Measurements from ENCODE around the gene ANXA4.
A peak's percentile ranks its signal among the peaks of the same experiment; 100 is the strongest.

Gene ANXA4

GRCh38 chr2:69781321-69782248 is 39.7 kb downstream of the ANXA4 start:
- no peak overlapping the region for H3K4me3 ChIP-seq (ENCODE audit: low read depth, low read length)
- no peak overlapping the region for H3K27ac ChIP-seq (ENCODE audit: low read depth, low read length)
- H3K9ac ChIP-seq (ENCODE audit: low read depth, low read length), result no peak overlapping the region
- no peaks in the 10 kb centered on the region for H3K36me3 ChIP-seq (ENCODE audit: control insufficient read depth, insufficient read depth, low read length)
- H3K27me3 ChIP-seq (ENCODE audit: control insufficient read depth, insufficient read depth, low read length), result no peaks in the 10 kb centered on the region
- peaks cover 32% of the 10 kb centered on the region for H3K4me1 ChIP-seq (ENCODE audit: control insufficient read depth, insufficient read depth, low read length)
- no peaks in the 10 kb centered on the region for H3K9me3 ChIP-seq (ENCODE audit: control insufficient read depth, insufficient read depth, low read length)

GRCh38 chr2:69784228-69784627 is 42.3 kb downstream of the ANXA4 start:
- Histone ChIP-seq H3K4me3 (ENCODE audit: low read depth, low read length) (no peak overlapping the region), H3K27ac (ENCODE audit: low read depth, low read length) (no peak overlapping the region), H3K9ac (ENCODE audit: low read depth, low read length) (no peak overlapping the region), H3K9me3 (ENCODE audit: control insufficient read depth, insufficient read depth, low read length) (no peaks in the 10 kb centered on the region), H3K4me1 (ENCODE audit: control insufficient read depth, insufficient read depth, low read length) (peaks cover 20% of the 10 kb centered on the region), H3K36me3 (ENCODE audit: control insufficient read depth, insufficient read depth, low read length) (no peaks in the 10 kb centered on the region), H3K27me3 (ENCODE audit: control insufficient read depth, insufficient read depth, low read length) (no peaks in the 10 kb centered on the region)

DNA sequence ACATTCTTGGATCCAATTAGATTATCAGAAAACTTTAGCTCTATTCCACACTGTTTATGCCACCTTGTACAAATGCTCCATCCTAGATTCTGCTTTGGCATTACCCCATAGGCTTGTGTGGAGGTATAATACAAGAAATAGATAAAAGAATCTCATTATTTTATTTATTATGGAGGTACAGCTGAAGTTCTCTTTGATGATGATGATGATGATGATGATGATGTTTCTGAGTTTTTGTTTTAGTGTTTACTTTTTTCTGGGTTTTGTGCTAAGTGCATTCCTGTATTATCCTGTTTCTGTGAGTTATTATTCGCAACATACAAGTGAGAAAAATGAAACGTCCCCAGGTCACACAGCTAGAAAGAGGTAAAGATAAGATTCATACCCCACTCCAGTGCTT is 43.4 kb downstream of the ANXA4 start:
- Histone ChIP-seq H3K27me3 (ENCODE audit: control insufficient read depth, insufficient read depth, low read length) (no peaks in the 10 kb centered on the region), H3K27ac (ENCODE audit: low read depth, low read length) (no peak overlapping the region), H3K36me3 (ENCODE audit: control insufficient read depth, insufficient read depth, low read length) (no peaks in the 10 kb centered on the region), H3K9me3 (ENCODE audit: control insufficient read depth, insufficient read depth, low read length) (no peaks in the 10 kb centered on the region), H3K4me3 (ENCODE audit: low read depth, low read length) (no peak overlapping the region), H3K4me1 (ENCODE audit: control insufficient read depth, insufficient read depth, low read length) (peaks cover 31% of the 10 kb centered on the region), H3K9ac (ENCODE audit: low read depth, low read length) (no peak overlapping the region)

DNA sequence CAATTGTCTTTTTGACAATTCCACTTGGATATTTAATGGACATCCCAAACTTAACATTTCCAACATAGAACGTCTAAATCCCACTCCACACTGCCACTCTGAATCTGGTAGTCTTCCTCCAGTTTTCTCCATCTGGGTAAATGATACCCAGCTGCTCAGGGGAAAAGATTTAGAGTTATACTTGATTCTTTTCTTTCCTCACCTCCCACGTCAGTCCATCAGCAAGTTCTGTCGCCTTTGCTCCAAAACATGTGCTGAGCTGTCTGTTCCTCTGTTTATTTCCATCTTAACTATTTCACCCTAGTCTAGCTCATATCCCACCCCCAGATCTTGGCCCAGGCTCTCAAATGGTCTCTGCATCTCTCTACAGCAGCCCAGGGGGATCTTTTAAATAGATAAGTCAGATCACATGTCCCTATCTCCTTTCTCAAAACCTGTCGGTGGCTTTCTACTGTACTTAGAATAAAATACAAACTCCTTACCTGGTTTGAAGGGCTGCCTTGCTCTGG is 44.2 kb downstream of the ANXA4 start:
- Histone ChIP-seq H3K4me3 (ENCODE audit: low read depth, low read length) (no peak overlapping the region), H3K27me3 (ENCODE audit: control insufficient read depth, insufficient read depth, low read length) (no peaks in the 10 kb centered on the region), H3K4me1 (ENCODE audit: control insufficient read depth, insufficient read depth, low read length) (peaks cover 28% of the 10 kb centered on the region), H3K9ac (ENCODE audit: low read depth, low read length) (no peak overlapping the region), H3K9me3 (ENCODE audit: control insufficient read depth, insufficient read depth, low read length) (no peaks in the 10 kb centered on the region), H3K36me3 (ENCODE audit: control insufficient read depth, insufficient read depth, low read length) (no peaks in the 10 kb centered on the region), H3K27ac (ENCODE audit: low read depth, low read length) (no peak overlapping the region)

GRCh38 chr2:69789175-69789721 is 47.3 kb downstream of the ANXA4 start:
- Histone ChIP-seq H3K4me3 (ENCODE audit: low read depth, low read length) (no peak overlapping the region), H3K4me1 (ENCODE audit: control insufficient read depth, insufficient read depth, low read length) (peaks cover 26% of the 10 kb centered on the region), H3K27me3 (ENCODE audit: control insufficient read depth, insufficient read depth, low read length) (no peaks in the 10 kb centered on the region), H3K9ac (ENCODE audit: low read depth, low read length) (no peak overlapping the region), H3K9me3 (ENCODE audit: control insufficient read depth, insufficient read depth, low read length) (no peaks in the 10 kb centered on the region), H3K27ac (ENCODE audit: low read depth, low read length) (peak overlapping the region; percentile 55), H3K36me3 (ENCODE audit: control insufficient read depth, insufficient read depth, low read length) (no peaks in the 10 kb centered on the region)

GRCh38 chr2:69789772-69790600 is 48.1 kb downstream of the ANXA4 start:
- H3K4me3 ChIP-seq (ENCODE audit: low read depth, low read length), result no peak overlapping the region
- no peaks in the 10 kb centered on the region for H3K9me3 ChIP-seq (ENCODE audit: control insufficient read depth, insufficient read depth, low read length)
- no peaks in the 10 kb centered on the region for H3K27me3 ChIP-seq (ENCODE audit: control insufficient read depth, insufficient read depth, low read length)
- peak overlapping the region; percentile 55 for H3K27ac ChIP-seq (ENCODE audit: low read depth, low read length)
- peak overlapping the region; percentile 22; the same call in 1 of the 2 replicates for H3K9ac ChIP-seq (ENCODE audit: low read depth, low read length)
- H3K4me1 ChIP-seq (ENCODE audit: control insufficient read depth, insufficient read depth, low read length), result peaks cover 26% of the 10 kb centered on the region
- H3K36me3 ChIP-seq (ENCODE audit: control insufficient read depth, insufficient read depth, low read length), result no peaks in the 10 kb centered on the region

GRCh38 chr2:69790601-69790959 is 48.6 kb downstream of the ANXA4 start:
- no peak overlapping the region for H3K27ac ChIP-seq (ENCODE audit: low read depth, low read length)
- H3K9me3 ChIP-seq (ENCODE audit: control insufficient read depth, insufficient read depth, low read length), result no peaks in the 10 kb centered on the region
- no peaks in the 10 kb centered on the region for H3K27me3 ChIP-seq (ENCODE audit: control insufficient read depth, insufficient read depth, low read length)
- no peak overlapping the region for H3K4me3 ChIP-seq (ENCODE audit: low read depth, low read length)
- no peak overlapping the region for H3K9ac ChIP-seq (ENCODE audit: low read depth, low read length)
- H3K4me1 ChIP-seq (ENCODE audit: control insufficient read depth, insufficient read depth, low read length), result peaks cover 26% of the 10 kb centered on the region
- no peaks in the 10 kb centered on the region for H3K36me3 ChIP-seq (ENCODE audit: control insufficient read depth, insufficient read depth, low read length)

DNA sequence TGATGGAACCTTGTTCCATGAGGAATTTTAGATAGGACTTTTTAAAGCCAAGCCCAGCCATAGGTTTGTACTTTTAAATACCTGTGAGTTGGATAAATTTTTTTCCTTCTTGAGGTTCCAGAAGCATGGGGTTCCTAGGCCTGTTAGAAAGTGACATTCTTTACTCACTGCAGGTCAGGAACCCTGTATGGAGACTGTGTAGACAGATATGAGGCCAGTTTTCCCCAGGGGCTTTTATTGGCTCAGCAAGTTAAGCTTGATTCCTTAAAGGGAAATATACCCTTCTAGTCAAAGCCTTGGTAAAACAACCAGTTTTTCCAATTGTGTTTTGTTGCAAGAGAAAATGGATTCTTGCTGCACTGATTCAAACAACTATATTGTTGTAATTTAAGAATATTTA is 49.1 kb downstream of the ANXA4 start:
- H3K4me1 ChIP-seq (ENCODE audit: control insufficient read depth, insufficient read depth, low read length), result peaks cover 26% of the 10 kb centered on the region
- H3K27me3 ChIP-seq (ENCODE audit: control insufficient read depth, insufficient read depth, low read length), result no peaks in the 10 kb centered on the region
- peak overlapping the region; percentile 1 for H3K27ac ChIP-seq (ENCODE audit: low read depth, low read length)
- no peak overlapping the region for H3K4me3 ChIP-seq (ENCODE audit: low read depth, low read length)
- H3K9me3 ChIP-seq (ENCODE audit: control insufficient read depth, insufficient read depth, low read length), result no peaks in the 10 kb centered on the region
- H3K9ac ChIP-seq (ENCODE audit: low read depth, low read length), result no peak overlapping the region
- H3K36me3 ChIP-seq (ENCODE audit: control insufficient read depth, insufficient read depth, low read length), result no peaks in the 10 kb centered on the region

DNA sequence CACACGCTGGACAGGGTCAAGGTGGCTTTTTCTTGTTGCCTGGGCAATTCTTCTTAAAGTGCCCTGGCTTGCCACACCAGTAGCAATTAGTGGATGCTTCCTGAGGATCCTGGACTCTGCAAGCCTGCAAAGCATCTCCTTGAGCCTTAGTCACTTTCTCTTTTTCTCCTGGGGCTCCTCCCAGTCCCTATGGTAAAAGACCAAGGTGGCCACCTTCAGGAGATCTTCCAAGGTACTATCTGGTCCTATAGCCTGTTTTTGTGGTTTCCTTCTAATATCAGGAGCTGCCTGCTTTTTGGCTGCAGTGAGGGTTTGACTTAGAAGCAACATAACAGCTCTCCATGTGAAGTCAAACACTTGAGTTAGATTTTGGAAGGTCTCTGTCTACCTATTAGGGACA is 54.2 kb downstream of the ANXA4 start:
- no peak overlapping the region for H3K4me3 ChIP-seq (ENCODE audit: low read depth, low read length)
- H3K27ac ChIP-seq (ENCODE audit: low read depth, low read length), result no peak overlapping the region
- H3K27me3 ChIP-seq (ENCODE audit: control insufficient read depth, insufficient read depth, low read length), result no peaks in the 10 kb centered on the region
- no peaks in the 10 kb centered on the region for H3K9me3 ChIP-seq (ENCODE audit: control insufficient read depth, insufficient read depth, low read length)
- no peaks in the 10 kb centered on the region for H3K36me3 ChIP-seq (ENCODE audit: control insufficient read depth, insufficient read depth, low read length)
- H3K9ac ChIP-seq (ENCODE audit: low read depth, low read length), result no peak overlapping the region
- peaks cover 16% of the 10 kb centered on the region for H3K4me1 ChIP-seq (ENCODE audit: control insufficient read depth, insufficient read depth, low read length)

DNA sequence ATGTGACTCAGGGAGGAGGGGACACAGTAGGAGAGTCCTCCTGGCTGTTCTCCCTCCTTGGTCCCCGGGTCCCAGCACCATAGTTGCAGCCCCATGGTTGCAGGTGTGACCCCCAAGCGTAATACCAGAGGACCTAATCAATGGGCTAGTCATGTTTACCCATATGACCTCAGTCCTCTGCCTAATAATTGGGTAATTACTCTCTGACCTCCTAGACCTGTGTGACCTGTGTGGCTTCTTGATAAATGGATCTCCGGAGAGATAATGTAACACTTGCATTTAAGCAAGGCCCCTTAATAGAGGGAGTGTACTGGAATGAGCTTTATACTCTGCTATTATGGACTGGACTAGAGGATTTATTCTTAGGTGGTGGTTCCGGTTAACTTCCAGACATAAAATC is 55.3 kb downstream of the ANXA4 start:
- H3K27me3 ChIP-seq (ENCODE audit: control insufficient read depth, insufficient read depth, low read length), result no peaks in the 10 kb centered on the region
- H3K4me3 ChIP-seq (ENCODE audit: low read depth, low read length), result no peak overlapping the region
- no peak overlapping the region for H3K27ac ChIP-seq (ENCODE audit: low read depth, low read length)
- H3K9me3 ChIP-seq (ENCODE audit: control insufficient read depth, insufficient read depth, low read length), result no peaks in the 10 kb centered on the region
- peaks cover 11% of the 10 kb centered on the region for H3K4me1 ChIP-seq (ENCODE audit: control insufficient read depth, insufficient read depth, low read length)
- no peaks in the 10 kb centered on the region for H3K36me3 ChIP-seq (ENCODE audit: control insufficient read depth, insufficient read depth, low read length)
- no peak overlapping the region for H3K9ac ChIP-seq (ENCODE audit: low read depth, low read length)
